GM23248 (cell line): ENCODE results near the gene DOCK3. TPM values are rescaled to one million over a fixed set of nuclear protein-coding genes. Genes with fewer than 3 reads are reported as not detected.

Experiments
- DNase-seq: peaks from one replicate; pipeline ENCODE4 v3.0.0-alpha.2; 2015
- H2AFZ ChIP-seq: fragments of 200-600 bp; sonication (generic); 2 replicates; pipeline ENCODE4 v1.6.1; 2016; ENCODE audit warnings: antibody characterized with exemption
- H3F3A ChIP-seq: fragments of 200-600 bp; sonication (generic); 2 replicates; pipeline ENCODE4 v1.6.1; 2016; ENCODE audit warnings: mild to moderate bottlenecking, antibody characterized with exemption, mixed run types; ENCODE audit not compliant: insufficient read depth
- H3K27ac ChIP-seq: fragments of 200-600 bp; sonication (generic); 2 replicates; pipeline ENCODE4 v1.5.1; 2016; ENCODE audit warnings: mild to moderate bottlenecking
- H3K27me3 ChIP-seq: fragments of 200-600 bp; sonication (generic); replicated peaks from 2 replicates; pipeline ENCODE4 v1.6.1; 2016; ENCODE audit warnings: mild to moderate bottlenecking; ENCODE audit not compliant: insufficient read depth
- H3K36me3 ChIP-seq: fragments of 200-600 bp; sonication (generic); 2 replicates; pipeline ENCODE4 v1.6.1; 2016; ENCODE audit warnings: low read depth, mild to moderate bottlenecking
- H3K4me1 ChIP-seq: fragments of 200-600 bp; sonication (generic); 2 replicates; pipeline ENCODE4 v1.6.1; 2016; ENCODE audit warnings: mild to moderate bottlenecking; ENCODE audit not compliant: insufficient read depth
- H3K4me2 ChIP-seq: fragments of 200-600 bp; sonication (generic); one replicate; pipeline ENCODE4 v1.6.1; 2016; ENCODE audit warnings: mild to moderate bottlenecking; ENCODE audit not compliant: unreplicated experiment
- H3K4me3 ChIP-seq: fragments of 200-600 bp; sonication (generic); 2 replicates; pipeline ENCODE4 v1.5.1; 2016; ENCODE audit warnings: mild to moderate bottlenecking
- H3K79me2 ChIP-seq: fragments of 200-600 bp; sonication (generic); 2 replicates; pipeline ENCODE4 v1.6.1; 2016; ENCODE audit warnings: mild to moderate bottlenecking; ENCODE audit not compliant: insufficient read depth
- H3K9ac ChIP-seq: fragments of 200-600 bp; sonication (generic); 2 replicates; pipeline ENCODE4 v1.6.1; 2016; ENCODE audit warnings: mild to moderate bottlenecking
- H3K9me2 ChIP-seq: fragments of 200-600 bp; sonication (generic); 2 replicates; pipeline ENCODE4 v1.6.1; 2016; ENCODE audit warnings: mixed run types, mild to moderate bottlenecking, moderate library complexity; ENCODE audit not compliant: insufficient read depth
- H3K9me3 ChIP-seq: fragments of 200-600 bp; sonication (generic); one replicate; pipeline ENCODE4 v1.6.1; 2017; ENCODE audit warnings: low read depth
- H4K20me1 ChIP-seq: fragments of 200-600 bp; sonication (generic); 2 replicates; pipeline ENCODE4 v1.6.0; 2016; ENCODE audit not compliant: insufficient read depth
- EZH2 ChIP-seq: fragments of 200-600 bp; sonication (generic); IDR thresholded peaks from 2 replicates; pipeline ENCODE4 v1.6.1; 2018; ENCODE audit warnings: antibody characterized with exemption, mild to moderate bottlenecking; ENCODE audit not compliant: insufficient read depth, poor library complexity, severe bottlenecking
- EZH2phosphoT487 ChIP-seq: fragments of 200-600 bp; sonication (generic); IDR thresholded peaks from 2 replicates; pipeline ENCODE4 v1.6.1; 2018; ENCODE audit warnings: antibody characterized with exemption, moderate library complexity, mild to moderate bottlenecking, low read depth; ENCODE audit not compliant: insufficient read depth
- WGBS, 2 experiments: methylation state at CpG; one replicate each; pipeline ENCODE4 v1.1.6; 2015 to 2017; ENCODE audit warnings: low lambda C conversion rate in 2 of 2, low coverage in 1 of 2; ENCODE audit errors: missing lambda C conversion rate in 2 of 2; 5-methylcytosine and 5-hydroxymethylcytosine counted together
- in situ Hi-C: fragments of 300-500 bp; cut with MboI; formaldehyde crosslinking; loops from 2 replicates; pipeline ENCODE4 v1.15.0; 2020
- polyA plus RNA-seq: library from polyadenylated mRNA; unstranded; fragments of >200 nt; fragmentation: Nextera tagmentation; extraction: Ambion mirVana; gene quantifications from 2 replicates; pipeline ENCODE4 v1.2.1, GENCODE V29; 2016
- total RNA-seq: library from RNA; depleted of rRNA; stranded (reverse); fragments of >200 nt; shearing (Covaris generic); gene quantifications from 2 replicates; pipeline ENCODE4 v1.2.3, GENCODE V29; 2014

The DOCK3 gene
- total and polyA plus RNA-seq, 2 experiments from 2014 or later, result 0.23 to 0.43 TPM

DNA sequence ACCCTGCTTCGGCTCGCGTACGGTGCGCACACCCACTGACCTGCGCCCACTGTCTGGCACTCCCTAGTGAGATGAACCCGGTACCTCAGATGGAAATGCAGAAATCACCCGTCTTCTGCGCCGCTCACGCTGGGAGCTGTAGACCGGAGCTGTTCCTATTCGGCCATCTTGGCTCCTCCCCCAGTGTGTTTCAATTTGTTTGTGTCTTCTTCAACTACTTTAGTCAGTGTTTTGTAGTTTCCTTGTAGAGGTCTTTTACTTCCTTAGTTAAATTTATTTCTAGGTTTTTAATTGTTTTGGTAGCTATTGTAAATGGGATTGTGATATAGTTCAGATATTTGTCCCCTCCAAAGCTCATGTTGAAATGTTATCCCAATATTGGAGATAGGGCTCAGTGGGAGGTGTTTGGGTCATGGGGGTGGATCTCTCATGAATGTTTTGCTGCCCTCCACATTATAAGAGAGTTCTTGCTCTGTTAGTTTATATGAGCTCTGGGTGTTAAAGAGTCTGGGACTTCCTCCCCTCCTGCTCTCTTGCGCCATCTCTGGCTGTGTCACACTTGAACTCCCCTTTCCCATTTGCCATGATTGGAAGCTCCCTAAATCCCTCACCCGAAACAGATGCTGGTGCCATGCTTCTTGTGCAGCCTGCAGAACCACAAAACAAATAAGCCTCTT lies 304.4 kb downstream of the DOCK3 start:
- Histone ChIP-seq H3K4me2 (no peak overlapping the region), H3K9me2 (no peaks in the 10 kb centered on the region), H3K36me3 (no peaks in the 10 kb centered on the region), H2AFZ (no peak overlapping the region), H3K27me3 (peaks cover 11% of the 10 kb centered on the region), H3K4me3 (no peak overlapping the region), H3F3A (no peaks in the 10 kb centered on the region), H3K79me2 (no peaks in the 10 kb centered on the region), H3K4me1 (no peaks in the 10 kb centered on the region), H3K9ac (no peak overlapping the region), H3K27ac (no peak overlapping the region), H4K20me1 (no peaks in the 10 kb centered on the region), H3K9me3 (no peaks in the 10 kb centered on the region)
- no peak for DNase-seq
- in situ Hi-C loops, result no loop called here
- TF ChIP-seq EZH2, result no peak
- no peak for TF ChIP-seq EZH2phosphoT487
- 75 to 77% methylated on average over 15 of the region's 15 CpGs for WGBS, 2 experiments

DNA sequence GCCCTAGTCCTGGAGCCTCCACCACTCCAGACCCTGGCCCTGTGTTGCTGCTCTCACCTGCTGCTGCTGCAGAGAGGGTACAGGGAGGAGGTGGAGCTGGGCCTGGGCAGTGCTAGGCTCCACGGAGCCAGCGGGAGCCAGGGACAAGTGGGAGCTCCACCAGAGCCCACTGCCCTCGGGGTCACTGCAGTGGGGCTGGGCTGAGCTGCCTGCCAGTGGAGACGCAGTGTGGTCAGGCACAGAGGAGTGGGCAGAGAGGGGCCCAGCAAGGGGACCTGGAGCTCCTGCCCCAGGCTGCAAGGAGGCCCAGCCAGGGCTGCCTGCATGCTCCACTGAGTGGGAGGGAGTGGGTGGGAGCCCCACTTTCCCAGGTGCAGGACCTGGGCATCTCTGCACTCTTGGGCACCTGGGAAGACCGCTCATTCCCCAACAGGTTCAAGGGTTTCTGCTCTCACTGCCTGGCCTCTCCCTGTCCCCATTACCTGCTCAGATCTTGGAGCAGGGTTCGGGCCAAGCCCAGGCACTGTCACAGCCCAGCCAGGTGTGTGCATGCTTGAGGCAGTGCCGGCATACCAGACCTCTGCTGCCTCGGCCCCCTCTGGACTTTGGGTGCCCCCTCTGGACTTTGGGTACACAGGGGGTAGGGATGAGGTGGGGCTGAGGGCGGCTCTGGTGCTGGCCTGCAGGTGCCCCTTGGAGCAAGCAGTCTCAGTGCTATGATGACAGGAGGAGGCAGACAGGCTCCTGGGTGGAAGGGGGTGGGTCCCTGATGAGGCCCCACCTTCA lies 308.0 kb downstream of the DOCK3 start:
- in situ Hi-C loops, result no loop called here

DNA sequence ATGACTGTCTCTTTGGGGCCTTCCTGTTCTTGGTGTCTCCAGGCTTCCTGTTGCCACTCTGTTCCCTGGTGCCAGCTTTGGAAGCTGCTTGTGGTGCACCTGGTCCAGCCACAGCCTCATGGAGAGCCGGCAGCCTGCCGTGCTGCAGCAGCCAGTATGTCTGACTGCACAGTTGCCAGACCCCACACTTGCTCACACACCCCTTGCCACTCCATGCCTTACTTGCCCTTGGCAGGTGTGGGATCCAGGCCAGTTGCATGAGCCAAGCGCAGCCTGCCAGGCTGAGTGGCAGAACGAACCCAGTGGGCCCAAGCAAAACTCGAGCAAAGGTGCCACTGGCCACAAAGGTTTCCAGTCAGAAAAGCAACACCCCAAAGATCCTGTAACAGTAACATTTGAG lies 309.2 kb downstream of the DOCK3 start:
- 51 to 56% methylated on average over 5 of the region's 5 CpGs for WGBS, 2 experiments
- H3K4me1 ChIP-seq, result no peaks in the 10 kb centered on the region
- H3K9me2 ChIP-seq, result no peaks in the 10 kb centered on the region
- H3K9ac ChIP-seq, result no peak overlapping the region
- H3K79me2 ChIP-seq, result no peaks in the 10 kb centered on the region
- no peaks in the 10 kb centered on the region for H3K9me3 ChIP-seq
- peaks cover 11% of the 10 kb centered on the region for H3K27me3 ChIP-seq
- no peak overlapping the region for H3K4me2 ChIP-seq
- in situ Hi-C loops, result no loop called here
- H3K27ac ChIP-seq, result no peak overlapping the region
- no peak for DNase-seq
- no peaks in the 10 kb centered on the region for H3F3A ChIP-seq
- no peaks in the 10 kb centered on the region for H4K20me1 ChIP-seq
- no peak for TF ChIP-seq EZH2
- no peak for TF ChIP-seq EZH2phosphoT487
- no peak overlapping the region for H2AFZ ChIP-seq
- no peak overlapping the region for H3K4me3 ChIP-seq
- H3K36me3 ChIP-seq, result no peaks in the 10 kb centered on the region

More for the DNA sequence above, 308.0 kb downstream of the DOCK3 start:
- no peaks in the 10 kb centered on the region for H3K9me2 ChIP-seq
- H3K9me3 ChIP-seq, result no peaks in the 10 kb centered on the region
- no peaks in the 10 kb centered on the region for H3K36me3 ChIP-seq
- H3K79me2 ChIP-seq, result no peaks in the 10 kb centered on the region
- H3K9ac ChIP-seq, result no peak overlapping the region
- H3F3A ChIP-seq, result no peaks in the 10 kb centered on the region
- WGBS, 2 experiments, result 41 to 49% methylated on average over 9 of the region's 9 CpGs
- DNase-seq, result no peak
- H2AFZ ChIP-seq, result no peak overlapping the region
- H4K20me1 ChIP-seq, result no peaks in the 10 kb centered on the region
- H3K27me3 ChIP-seq, result peaks cover 11% of the 10 kb centered on the region
- no peak overlapping the region for H3K4me3 ChIP-seq
- no peak overlapping the region for H3K4me2 ChIP-seq
- H3K27ac ChIP-seq, result no peak overlapping the region
- TF ChIP-seq EZH2, result no peak
- TF ChIP-seq EZH2phosphoT487, result no peak
- no peaks in the 10 kb centered on the region for H3K4me1 ChIP-seq

DNA sequence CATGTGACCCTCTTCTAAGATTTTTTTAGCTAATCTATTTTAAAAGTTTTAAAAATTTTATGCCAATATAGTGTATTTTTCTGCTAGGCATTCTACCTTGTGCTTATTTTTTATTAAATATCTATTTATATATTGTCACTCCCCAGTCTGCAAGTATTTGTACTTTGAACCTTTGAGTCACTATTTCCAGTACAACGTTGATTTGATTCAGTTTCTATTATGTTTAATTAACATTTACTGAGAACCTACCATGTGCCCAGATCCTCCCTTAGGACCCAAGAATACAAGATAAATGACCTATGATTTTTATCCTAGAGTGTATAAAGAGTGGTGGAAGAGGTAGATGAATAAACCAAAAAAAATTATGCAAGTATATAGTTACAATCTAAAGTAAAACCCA lies 311.2 kb downstream of the DOCK3 start:
- in situ Hi-C loops, result no loop called here

More for the DNA sequence above, 311.2 kb downstream of the DOCK3 start:
- no peak for DNase-seq
- Histone ChIP-seq H3K9me2 (no peaks in the 10 kb centered on the region), H3K4me1 (no peaks in the 10 kb centered on the region), H3F3A (no peaks in the 10 kb centered on the region), H3K9me3 (no peaks in the 10 kb centered on the region), H3K4me2 (no peak overlapping the region), H3K36me3 (no peaks in the 10 kb centered on the region), H3K27ac (no peak overlapping the region), H2AFZ (no peak overlapping the region), H3K27me3 (peaks cover 3% of the 10 kb centered on the region; the same call in 1 of the 2 replicates), H3K79me2 (no peaks in the 10 kb centered on the region), H3K9ac (no peak overlapping the region), H4K20me1 (no peaks in the 10 kb centered on the region), H3K4me3 (no peak overlapping the region)
- 4 to 24% methylated on average over 1 of the region's 1 CpG for WGBS, 2 experiments
- TF ChIP-seq EZH2 (no peak), EZH2phosphoT487 (no peak)
